H9 (cell line): Measurements from ENCODE around the gene DIO2. TPM values are rescaled to one million over a fixed set of nuclear protein-coding genes. Genes with fewer than 3 reads are reported as not detected.
A peak's percentile ranks its signal among the peaks of the same experiment; 100 is the strongest.

ENCODE experiments used
- DNase-seq: peaks from one replicate; pipeline ENCODE4 v3.0.0-alpha.2; 2017
- H2AFZ ChIP-seq: one replicate; pipeline ENCODE4 v1.6.1; 2013; ENCODE audit warnings: mild to moderate bottlenecking, low read length, control low read depth, moderate library complexity
- H2AK5ac ChIP-seq: 2 replicates; pipeline ENCODE4 v1.6.1; 2013; ENCODE audit warnings: low read length, control low read depth, mixed read lengths; ENCODE audit not compliant: insufficient read length
- H2BK120ac ChIP-seq: one replicate; pipeline ENCODE4 v1.6.1; 2013; ENCODE audit warnings: low read depth, mild to moderate bottlenecking, low read length, control low read depth, inconsistent platforms; ENCODE audit not compliant: poor library complexity, severe bottlenecking
- H2BK12ac ChIP-seq: 2 replicates; pipeline ENCODE4 v1.6.1; 2013; ENCODE audit warnings: low read length, control low read depth, mixed read lengths, low read depth; ENCODE audit not compliant: insufficient read length
- H2BK15ac ChIP-seq: 2 replicates; pipeline ENCODE4 v1.6.1; 2013; ENCODE audit warnings: low read depth, low read length, control low read depth
- H2BK20ac ChIP-seq: one replicate; pipeline ENCODE4 v1.6.1; 2013; ENCODE audit warnings: low read depth, mild to moderate bottlenecking, low read length, control low read depth, inconsistent platforms; ENCODE audit not compliant: poor library complexity, severe bottlenecking
- H2BK5ac ChIP-seq: 2 replicates; pipeline ENCODE4 v1.6.1; 2013; ENCODE audit warnings: low read length, control low read depth, mixed read lengths; ENCODE audit not compliant: insufficient read length
- H3K14ac ChIP-seq: 2 replicates; pipeline ENCODE4 v1.6.1; 2013; ENCODE audit warnings: low read length, control low read depth; ENCODE audit not compliant: insufficient read depth
- H3K18ac ChIP-seq: 2 replicates; pipeline ENCODE4 v1.6.1; 2013; ENCODE audit warnings: low read depth, mild to moderate bottlenecking, mixed read lengths, low read length, control low read depth; ENCODE audit not compliant: insufficient read length
- H3K23ac ChIP-seq: 2 replicates; pipeline ENCODE4 v1.6.1; 2013; ENCODE audit warnings: low read length, control low read depth, mixed read lengths, low read depth; ENCODE audit not compliant: insufficient read length
- H3K23me2 ChIP-seq: 2 replicates; pipeline ENCODE4 v1.6.1; 2013; ENCODE audit warnings: low read depth, mild to moderate bottlenecking, mixed read lengths, low read length, control low read depth; ENCODE audit not compliant: insufficient read length, poor library complexity, severe bottlenecking
- H3K27ac ChIP-seq: 2 replicates; pipeline ENCODE4 v1.5.1; 2013; ENCODE audit warnings: low read length, control low read depth, mixed read lengths, low read depth; ENCODE audit not compliant: insufficient read length
- H3K27me3 ChIP-seq: 2 replicates; pipeline ENCODE4 v1.6.1; 2013; ENCODE audit warnings: low read length, control low read depth, inconsistent platforms; ENCODE audit not compliant: insufficient read depth
- H3K4ac ChIP-seq: 2 replicates; pipeline ENCODE4 v1.6.1; 2013; ENCODE audit warnings: low read depth, mild to moderate bottlenecking, control low read depth, inconsistent platforms, low read length, moderate library complexity
- H3K4me1 ChIP-seq: 2 replicates; pipeline ENCODE4 v1.6.1; 2013; ENCODE audit warnings: low read length, control low read depth, inconsistent platforms; ENCODE audit not compliant: insufficient read depth
- H3K4me2 ChIP-seq: 2 replicates; pipeline ENCODE4 v1.6.1; 2013; ENCODE audit warnings: low read length, control low read depth, mixed read lengths; ENCODE audit not compliant: insufficient read length, insufficient read depth
- H3K56ac ChIP-seq: 2 replicates; pipeline ENCODE4 v1.6.1; 2013; ENCODE audit warnings: low read depth, mild to moderate bottlenecking, mixed read lengths, low read length, control low read depth; ENCODE audit not compliant: insufficient read length
- H3K79me1 ChIP-seq: 2 replicates; pipeline ENCODE4 v1.6.1; 2013; ENCODE audit warnings: low read depth, mild to moderate bottlenecking, moderate library complexity, low read length, control low read depth, inconsistent platforms; ENCODE audit not compliant: insufficient read depth, poor library complexity, severe bottlenecking
- H3K79me2 ChIP-seq: 2 replicates; pipeline ENCODE4 v1.6.1; 2013; ENCODE audit warnings: low read length, control low read depth, inconsistent platforms; ENCODE audit not compliant: insufficient read depth
- H3K9ac ChIP-seq: 2 replicates; pipeline ENCODE4 v1.6.1; 2013; ENCODE audit warnings: low read length, control low read depth, mixed read lengths; ENCODE audit not compliant: insufficient read length; ENCODE audit errors: extremely low read depth
- H3K9me3 ChIP-seq: one replicate; pipeline ENCODE4 v1.6.1; 2013; ENCODE audit warnings: low read depth, low read length, inconsistent platforms; ENCODE audit not compliant: control insufficient read depth
- H3T11ph ChIP-seq: one replicate; pipeline ENCODE4 v1.6.1; 2013; ENCODE audit warnings: mild to moderate bottlenecking, low read length, control low read depth, inconsistent platforms
- H4K20me1 ChIP-seq: one replicate; pipeline ENCODE4 v1.6.1; 2013; ENCODE audit not compliant: control insufficient read depth, insufficient read length, insufficient read depth
- H4K5ac ChIP-seq: 2 replicates; pipeline ENCODE4 v1.6.1; 2013; ENCODE audit warnings: low read depth, mild to moderate bottlenecking, mixed read lengths, low read length, control low read depth; ENCODE audit not compliant: insufficient read length
- H4K8ac ChIP-seq: replicated peaks from 2 replicates; pipeline ENCODE4 v1.6.1; 2013; ENCODE audit warnings: low read length, control low read depth, mixed read lengths, low read depth; ENCODE audit not compliant: insufficient read length
- H4K91ac ChIP-seq: 2 replicates; pipeline ENCODE4 v1.6.1; 2013; ENCODE audit warnings: low read depth, mild to moderate bottlenecking, moderate library complexity, mixed read lengths, low read length, control low read depth; ENCODE audit not compliant: insufficient read length
- H3K27ac Mint-ChIP-seq, 3 experiments: 2 replicates in 2 of 3; 3 replicates in 1 of 3; pipeline ENCODE4 v1.8.0; 2020 to 2021; ENCODE audit warnings: mixed read lengths in 3 of 3, mild to moderate bottlenecking in 1 of 3, moderate library complexity in 1 of 3
- H3K27me3 Mint-ChIP-seq: 2 replicates; pipeline ENCODE4 v1.8.0; 2021; ENCODE audit warnings: low read depth, mild to moderate bottlenecking, moderate library complexity, mixed read lengths
- H3K36me3 Mint-ChIP-seq, 3 experiments: 2 replicates in 2 of 3; 3 replicates in 1 of 3; pipeline ENCODE4 v1.8.0; 2020 to 2021; ENCODE audit warnings: low read depth in 3 of 3, mixed read lengths in 3 of 3; ENCODE audit not compliant: insufficient read depth in 1 of 3
- H3K4me1 Mint-ChIP-seq, 2 experiments: 2 replicates each; pipeline ENCODE4 v1.8.0; 2020; ENCODE audit warnings: mixed read lengths in 2 of 2
- H3K4me3 Mint-ChIP-seq, 2 experiments: 2 replicates in 1 of 2; 3 replicates in 1 of 2; pipeline ENCODE4 v1.8.0; 2020 to 2021; ENCODE audit warnings: mild to moderate bottlenecking in 2 of 2, mixed read lengths in 2 of 2, moderate library complexity in 1 of 2
- H3K9me3 Mint-ChIP-seq, 2 experiments: 2 replicates in 1 of 2; 3 replicates in 1 of 2; pipeline ENCODE4 v1.8.0; 2020; ENCODE audit warnings: mild to moderate bottlenecking in 2 of 2, mixed read lengths in 2 of 2, moderate library complexity in 1 of 2
- CTCF ChIP-seq: fragments of 200-600 bp; sonication (generic); conservative IDR thresholded peaks from 3 replicates; pipeline ENCODE4 v1.8.0; 2021; ENCODE audit warnings: antibody characterized with exemption, mild to moderate bottlenecking
- WGBS: extraction: QIAGEN DNeasy Blood & Tissue Kit; methylation state at CpG from one replicate; pipeline ENCODE4 v1.1.7; 2013; ENCODE audit warnings: missing lambda C conversion rate, low lambda C conversion rate, mixed read lengths; ENCODE audit not compliant: insufficient read length; ENCODE audit errors: extremely low coverage; 5-methylcytosine and 5-hydroxymethylcytosine counted together
- total RNA-seq: library from RNA; stranded (reverse); gene quantifications from 2 replicates; pipeline ENCODE4 v1.2.1, GENCODE V29; 2021

The DIO2 gene
- total RNA-seq, 1 experiment from 2014 or later, result not detected

- Mint-ChIP-seq H3K27me3 (peaks cover 4% of the 10 kb centered on the region), H3K36me3 (no peaks in the 10 kb centered on the region), H3K9me3 (no peaks in the 10 kb centered on the region), H3K27ac (peak overlapping the region in 1 of 3 experiments; percentile 88; a peak in 1 of 7 replicates), H3K4me1 (peaks cover 11 to 16% of the 10 kb centered on the region in 2 experiments), H3K4me3 (no peak overlapping the region)
- Histone ChIP-seq H2BK120ac (no peak overlapping the region), H3K4ac (no peak overlapping the region), H3K56ac (no peak overlapping the region), H2AK5ac (no peak overlapping the region), H3T11ph (no peak overlapping the region), H2AFZ (no peak overlapping the region), H3K18ac (no peak overlapping the region), H3K9ac (no peak overlapping the region), H4K8ac (no peak overlapping the region), H3K4me2 (no peak overlapping the region), H3K14ac (no peak overlapping the region), H3K23me2 (no peaks in the 10 kb centered on the region), H2BK5ac (no peak overlapping the region), H3K4me1 (no peaks in the 10 kb centered on the region; the same call in 1 of the 2 replicates), H3K79me2 (no peaks in the 10 kb centered on the region), H3K23ac (no peak overlapping the region), H3K9me3 (no peaks in the 10 kb centered on the region), H4K5ac (no peak overlapping the region), H3K27me3 (no peaks in the 10 kb centered on the region; the same call in 1 of the 2 replicates), H4K91ac (no peak overlapping the region), H3K27ac (no peak overlapping the region), H4K20me1 (no peaks in the 10 kb centered on the region), H2BK20ac (no peak overlapping the region), H2BK15ac (no peak overlapping the region), H2BK12ac (no peak overlapping the region), H3K79me1 (no peaks in the 10 kb centered on the region)
- WGBS, result no CpG with 5 or more reads among the region's 10 CpGs
- peak; percentile 32 for DNase-seq
- no peak for TF ChIP-seq CTCF
Measured at GRCh38 chr14:80215756-80216581, 4.7 kb upstream of the DIO2 start.
